GM12801 (cell line): ENCODE results near the gene TMEM213.

Experiments
- TF ChIP-seq, protein P1 (sequence below): IDR thresholded peaks from one replicate; pipeline ENCODE4 v1.5.1; 2011; ENCODE audit warnings: control low read depth; ENCODE audit not compliant: insufficient read length; ENCODE audit errors: extremely low read depth

TMEM213 gene

DNA sequence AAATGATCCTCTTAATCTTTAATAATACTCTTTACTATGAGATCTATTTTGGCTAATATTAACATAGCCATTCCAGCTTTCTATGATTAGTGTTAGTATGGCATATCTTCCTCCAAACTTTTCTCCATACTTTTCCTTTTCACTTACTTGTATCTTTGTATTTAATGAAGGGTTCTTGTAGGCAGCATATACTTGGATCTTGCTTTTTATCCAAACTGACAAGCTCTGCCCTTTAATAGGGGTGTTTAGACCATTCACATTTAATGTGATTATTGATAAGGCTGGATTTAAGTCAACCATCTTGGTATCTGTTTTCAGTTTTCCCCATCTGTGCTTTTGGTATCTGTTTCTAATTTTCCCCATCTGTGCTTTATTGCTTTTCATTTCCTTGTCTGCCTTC is 59.9 kb downstream of the TMEM213 start:
- TF ChIP-seq, protein P1, sequence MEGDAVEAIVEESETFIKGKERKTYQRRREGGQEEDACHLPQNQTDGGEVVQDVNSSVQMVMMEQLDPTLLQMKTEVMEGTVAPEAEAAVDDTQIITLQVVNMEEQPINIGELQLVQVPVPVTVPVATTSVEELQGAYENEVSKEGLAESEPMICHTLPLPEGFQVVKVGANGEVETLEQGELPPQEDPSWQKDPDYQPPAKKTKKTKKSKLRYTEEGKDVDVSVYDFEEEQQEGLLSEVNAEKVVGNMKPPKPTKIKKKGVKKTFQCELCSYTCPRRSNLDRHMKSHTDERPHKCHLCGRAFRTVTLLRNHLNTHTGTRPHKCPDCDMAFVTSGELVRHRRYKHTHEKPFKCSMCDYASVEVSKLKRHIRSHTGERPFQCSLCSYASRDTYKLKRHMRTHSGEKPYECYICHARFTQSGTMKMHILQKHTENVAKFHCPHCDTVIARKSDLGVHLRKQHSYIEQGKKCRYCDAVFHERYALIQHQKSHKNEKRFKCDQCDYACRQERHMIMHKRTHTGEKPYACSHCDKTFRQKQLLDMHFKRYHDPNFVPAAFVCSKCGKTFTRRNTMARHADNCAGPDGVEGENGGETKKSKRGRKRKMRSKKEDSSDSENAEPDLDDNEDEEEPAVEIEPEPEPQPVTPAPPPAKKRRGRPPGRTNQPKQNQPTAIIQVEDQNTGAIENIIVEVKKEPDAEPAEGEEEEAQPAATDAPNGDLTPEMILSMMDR = no peak

GRCh38 chr7:138861051-138861450 is 63.3 kb downstream of the TMEM213 start:
- TF ChIP-seq, protein P1 = no peak

- TF ChIP-seq, protein P1 = no peak
Observed at GRCh38 chr7:138863931-138864330, 66.1 kb downstream of the TMEM213 start.

- TF ChIP-seq, protein P1 = no peak
Observed at GRCh38 chr7:138864667-138865066, 66.9 kb downstream of the TMEM213 start.

DNA sequence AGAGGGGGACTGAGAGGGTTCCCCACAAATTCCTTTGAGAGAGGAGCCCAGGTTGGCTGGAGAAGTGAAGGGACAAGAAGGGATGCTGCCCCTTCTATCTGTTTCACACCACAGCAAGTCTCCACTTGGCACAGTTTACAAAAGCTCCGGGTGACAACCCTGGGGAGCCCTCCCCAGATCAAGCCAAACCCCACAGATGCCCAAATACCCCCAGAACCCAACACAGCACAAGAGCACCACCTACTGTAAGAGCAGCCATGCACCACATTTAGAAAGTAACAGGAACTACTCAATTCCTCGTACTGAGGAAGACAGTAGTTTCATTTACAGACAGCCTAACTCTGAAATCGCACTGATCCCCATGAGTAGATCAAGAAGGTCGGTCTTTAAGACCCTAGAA is 68.0 kb downstream of the TMEM213 start:
- TF ChIP-seq, protein P1 = no peak

DNA sequence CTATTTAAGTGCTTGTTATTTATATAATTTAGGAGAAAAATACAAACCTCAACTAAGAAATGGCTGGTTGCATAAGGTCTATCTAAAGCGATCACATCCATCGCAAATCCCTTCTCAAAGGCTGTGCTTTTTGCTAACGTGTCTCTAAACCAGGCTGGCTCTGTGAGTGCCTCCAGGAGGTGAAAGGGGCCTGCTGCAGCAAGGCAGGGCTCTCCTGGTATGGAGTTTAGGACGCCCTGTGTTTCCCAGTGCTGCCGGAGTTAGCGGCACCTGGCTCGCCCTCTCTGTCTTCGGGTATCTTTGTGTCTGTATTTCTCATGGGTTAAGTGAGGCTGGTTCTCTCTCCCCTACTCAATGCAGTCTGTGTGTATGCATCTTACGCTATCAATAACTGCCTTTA is 68.6 kb downstream of the TMEM213 start:
- TF ChIP-seq, protein P1 = no peak

GRCh38 chr7:138867744-138868143 is 70.0 kb downstream of the TMEM213 start:
- TF ChIP-seq, protein P1 = no peak

DNA sequence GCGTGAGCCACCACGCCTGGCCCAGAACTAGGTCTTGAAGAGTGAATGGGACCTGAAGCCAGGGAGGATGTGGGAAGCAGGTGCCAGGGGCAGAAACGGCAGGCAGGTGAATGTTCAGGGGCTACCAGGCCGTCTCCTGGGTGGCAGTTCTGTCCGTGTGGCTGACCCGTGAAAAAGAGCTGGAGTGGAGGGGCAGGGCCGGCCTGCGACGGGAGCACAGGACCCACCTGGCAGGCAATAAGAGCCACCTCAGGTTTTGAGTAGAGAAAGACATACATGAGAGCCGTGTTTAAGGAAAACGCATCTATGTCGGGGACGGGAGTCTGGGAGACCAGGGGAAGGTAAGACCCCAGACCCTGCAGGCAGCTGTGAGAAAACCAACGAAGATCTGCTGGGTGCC is 70.9 kb downstream of the TMEM213 start:
- TF ChIP-seq, protein P1 = no peak
